SK-N-SH treated with all-trans-retinoic acid at 6 μM for 48 hours (cell line): ENCODE results near the gene CIZ1.

Experiments used
- ARNTL ChIP-seq: fragments of 450-650 bp; formaldehyde crosslinking; IDR thresholded peaks from 2 replicates; pipeline ENCODE4 v1.5.0; 2020; ENCODE audit warnings: low read depth, mild to moderate bottlenecking, moderate library complexity, borderline replicate concordance
- CSDC2 ChIP-seq: fragments of 250-450 bp; sonication (Bioruptor Pico); IDR thresholded peaks from 2 replicates; pipeline ENCODE4 v1.5.0; 2020; ENCODE audit warnings: mild to moderate bottlenecking, moderate library complexity
- ESRRG ChIP-seq: fragments of 250-450 bp; sonication (Bioruptor Pico); IDR thresholded peaks from 2 replicates; pipeline ENCODE4 v1.6.1; 2021; ENCODE audit warnings: mild to moderate bottlenecking
- ISL1 ChIP-seq: fragments of 250-450 bp; sonication (Bioruptor Pico); IDR thresholded peaks from 2 replicates; pipeline ENCODE4 v2.1.2; 2022; ENCODE audit warnings: mild to moderate bottlenecking, moderate library complexity
- RARB ChIP-seq: fragments of 250-450 bp; sonication (Bioruptor Pico); IDR thresholded peaks from 2 replicates; pipeline ENCODE4 v1.8.0; 2021; ENCODE audit warnings: mild to moderate bottlenecking, moderate library complexity
- ZNF565 ChIP-seq: fragments of 450-650 bp; formaldehyde crosslinking; conservative IDR thresholded peaks from 2 replicates; pipeline ENCODE4 v1.5.0; 2020; ENCODE audit warnings: low read depth, mild to moderate bottlenecking, moderate library complexity
- TF ChIP-seq, protein P1 (sequence below): fragments of 250-450 bp; sonication (Bioruptor Pico); IDR thresholded peaks from 2 replicates; pipeline ENCODE4 v1.5.1; 2020; ENCODE audit warnings: low read depth, mild to moderate bottlenecking, moderate library complexity
- TF ChIP-seq, protein P2 (sequence below): fragments of 250-450 bp; sonication (Bioruptor Pico); IDR thresholded peaks from 2 replicates; pipeline ENCODE4 v1.8.0; 2020; ENCODE audit warnings: mild to moderate bottlenecking, moderate library complexity, borderline replicate concordance
- TF ChIP-seq, protein P3 (sequence below): fragments of 250-450 bp; sonication (Bioruptor Pico); IDR thresholded peaks from 2 replicates; pipeline ENCODE4 v1.5.0; 2020; ENCODE audit warnings: mild to moderate bottlenecking, moderate library complexity

DNA sequence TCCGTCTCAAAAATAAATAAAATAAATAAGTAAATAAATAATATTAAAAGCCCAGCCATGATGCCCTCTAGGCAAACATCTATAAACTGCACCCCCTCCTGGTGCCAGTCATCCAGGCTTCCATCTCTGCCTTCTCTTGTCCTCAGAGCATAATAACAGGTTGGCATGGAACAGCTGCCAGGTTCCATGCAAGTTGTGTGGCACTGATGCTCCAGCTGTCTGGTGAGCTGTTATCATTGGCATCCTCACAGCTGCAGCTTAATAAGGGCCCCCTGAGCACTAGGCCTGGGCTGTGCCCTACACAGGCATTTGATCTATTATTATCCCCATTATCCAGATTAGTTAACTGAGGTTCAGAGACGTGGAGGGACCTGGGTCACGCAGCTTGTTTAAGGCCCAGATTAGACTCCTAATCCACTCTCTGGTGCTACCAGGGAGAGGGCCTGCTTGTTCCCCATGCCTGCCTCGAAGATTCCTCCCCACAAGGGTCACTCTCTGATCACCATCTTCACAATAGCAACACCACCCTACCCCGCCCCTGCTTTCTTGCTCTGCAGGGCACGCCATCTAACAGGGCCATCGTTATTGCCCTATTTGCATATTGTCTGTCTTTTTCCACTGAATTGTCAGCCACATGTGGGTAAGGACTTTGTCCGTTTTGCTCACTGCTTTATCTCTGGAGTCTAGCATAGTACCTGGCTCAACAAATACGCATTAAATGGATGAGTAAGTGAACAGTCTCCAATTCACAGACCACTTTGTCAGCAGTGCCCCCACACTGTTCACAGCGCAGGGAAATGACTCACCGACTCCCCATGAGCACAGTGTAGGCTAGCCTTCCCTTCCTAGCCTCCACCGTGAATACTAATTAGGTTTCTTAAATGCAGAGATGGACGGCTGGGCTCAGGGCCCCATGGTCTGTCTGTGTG is 10.3 kb upstream of the CIZ1 start:
- TF ChIP-seq CSDC2 (no peak), RARB (CRISPR knock-in tag) (no peak), ISL1 (CRISPR knock-in tag) (no peak), ARNTL (no peak), ESRRG (CRISPR knock-in tag) (no peak), ZNF565 (CRISPR knock-in tag) (no peak)
- TF ChIP-seq, protein P1, sequence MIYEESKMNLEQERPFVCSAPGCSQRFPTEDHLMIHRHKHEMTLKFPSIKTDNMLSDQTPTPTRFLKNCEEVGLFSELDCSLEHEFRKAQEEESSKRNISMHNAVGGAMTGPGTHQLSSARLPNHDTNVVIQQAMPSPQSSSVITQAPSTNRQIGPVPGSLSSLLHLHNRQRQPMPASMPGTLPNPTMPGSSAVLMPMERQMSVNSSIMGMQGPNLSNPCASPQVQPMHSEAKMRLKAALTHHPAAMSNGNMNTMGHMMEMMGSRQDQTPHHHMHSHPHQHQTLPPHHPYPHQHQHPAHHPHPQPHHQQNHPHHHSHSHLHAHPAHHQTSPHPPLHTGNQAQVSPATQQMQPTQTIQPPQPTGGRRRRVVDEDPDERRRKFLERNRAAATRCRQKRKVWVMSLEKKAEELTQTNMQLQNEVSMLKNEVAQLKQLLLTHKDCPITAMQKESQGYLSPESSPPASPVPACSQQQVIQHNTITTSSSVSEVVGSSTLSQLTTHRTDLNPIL (CRISPR knock-in tag): no peak
- TF ChIP-seq, protein P2, sequence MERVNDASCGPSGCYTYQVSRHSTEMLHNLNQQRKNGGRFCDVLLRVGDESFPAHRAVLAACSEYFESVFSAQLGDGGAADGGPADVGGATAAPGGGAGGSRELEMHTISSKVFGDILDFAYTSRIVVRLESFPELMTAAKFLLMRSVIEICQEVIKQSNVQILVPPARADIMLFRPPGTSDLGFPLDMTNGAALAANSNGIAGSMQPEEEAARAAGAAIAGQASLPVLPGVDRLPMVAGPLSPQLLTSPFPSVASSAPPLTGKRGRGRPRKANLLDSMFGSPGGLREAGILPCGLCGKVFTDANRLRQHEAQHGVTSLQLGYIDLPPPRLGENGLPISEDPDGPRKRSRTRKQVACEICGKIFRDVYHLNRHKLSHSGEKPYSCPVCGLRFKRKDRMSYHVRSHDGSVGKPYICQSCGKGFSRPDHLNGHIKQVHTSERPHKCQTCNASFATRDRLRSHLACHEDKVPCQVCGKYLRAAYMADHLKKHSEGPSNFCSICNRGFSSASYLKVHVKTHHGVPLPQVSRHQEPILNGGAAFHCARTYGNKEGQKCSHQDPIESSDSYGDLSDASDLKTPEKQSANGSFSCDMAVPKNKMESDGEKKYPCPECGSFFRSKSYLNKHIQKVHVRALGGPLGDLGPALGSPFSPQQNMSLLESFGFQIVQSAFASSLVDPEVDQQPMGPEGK (CRISPR knock-in tag): no peak
- TF ChIP-seq, protein P3, sequence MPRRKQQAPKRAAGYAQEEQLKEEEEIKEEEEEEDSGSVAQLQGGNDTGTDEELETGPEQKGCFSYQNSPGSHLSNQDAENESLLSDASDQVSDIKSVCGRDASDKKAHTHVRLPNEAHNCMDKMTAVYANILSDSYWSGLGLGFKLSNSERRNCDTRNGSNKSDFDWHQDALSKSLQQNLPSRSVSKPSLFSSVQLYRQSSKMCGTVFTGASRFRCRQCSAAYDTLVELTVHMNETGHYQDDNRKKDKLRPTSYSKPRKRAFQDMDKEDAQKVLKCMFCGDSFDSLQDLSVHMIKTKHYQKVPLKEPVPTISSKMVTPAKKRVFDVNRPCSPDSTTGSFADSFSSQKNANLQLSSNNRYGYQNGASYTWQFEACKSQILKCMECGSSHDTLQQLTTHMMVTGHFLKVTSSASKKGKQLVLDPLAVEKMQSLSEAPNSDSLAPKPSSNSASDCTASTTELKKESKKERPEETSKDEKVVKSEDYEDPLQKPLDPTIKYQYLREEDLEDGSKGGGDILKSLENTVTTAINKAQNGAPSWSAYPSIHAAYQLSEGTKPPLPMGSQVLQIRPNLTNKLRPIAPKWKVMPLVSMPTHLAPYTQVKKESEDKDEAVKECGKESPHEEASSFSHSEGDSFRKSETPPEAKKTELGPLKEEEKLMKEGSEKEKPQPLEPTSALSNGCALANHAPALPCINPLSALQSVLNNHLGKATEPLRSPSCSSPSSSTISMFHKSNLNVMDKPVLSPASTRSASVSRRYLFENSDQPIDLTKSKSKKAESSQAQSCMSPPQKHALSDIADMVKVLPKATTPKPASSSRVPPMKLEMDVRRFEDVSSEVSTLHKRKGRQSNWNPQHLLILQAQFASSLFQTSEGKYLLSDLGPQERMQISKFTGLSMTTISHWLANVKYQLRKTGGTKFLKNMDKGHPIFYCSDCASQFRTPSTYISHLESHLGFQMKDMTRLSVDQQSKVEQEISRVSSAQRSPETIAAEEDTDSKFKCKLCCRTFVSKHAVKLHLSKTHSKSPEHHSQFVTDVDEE (CRISPR knock-in tag): no peak
